ENCODE results near the gene PKP1.

DNA sequence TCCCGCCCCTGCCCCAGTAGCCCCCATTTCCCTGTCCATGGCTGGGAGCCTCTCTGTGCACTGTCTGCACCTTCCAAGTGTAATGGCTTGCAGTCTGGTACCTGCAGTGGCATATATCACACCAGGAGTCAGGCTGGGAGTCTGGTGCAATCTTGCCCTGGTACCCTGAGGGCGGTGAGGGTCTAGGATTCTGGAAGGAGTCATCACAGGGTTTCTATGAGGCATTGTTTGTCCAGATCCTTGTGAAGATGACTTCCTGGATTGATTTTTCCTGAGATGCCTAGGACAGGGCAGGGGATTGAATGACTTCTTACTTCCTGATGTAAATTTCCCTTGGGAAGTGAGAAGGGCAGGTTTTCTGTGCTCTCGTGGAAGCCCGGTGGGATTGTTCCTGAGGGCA is 5.9 kb upstream of the PKP1 start:
- TF ChIP-seq, protein P1, sequence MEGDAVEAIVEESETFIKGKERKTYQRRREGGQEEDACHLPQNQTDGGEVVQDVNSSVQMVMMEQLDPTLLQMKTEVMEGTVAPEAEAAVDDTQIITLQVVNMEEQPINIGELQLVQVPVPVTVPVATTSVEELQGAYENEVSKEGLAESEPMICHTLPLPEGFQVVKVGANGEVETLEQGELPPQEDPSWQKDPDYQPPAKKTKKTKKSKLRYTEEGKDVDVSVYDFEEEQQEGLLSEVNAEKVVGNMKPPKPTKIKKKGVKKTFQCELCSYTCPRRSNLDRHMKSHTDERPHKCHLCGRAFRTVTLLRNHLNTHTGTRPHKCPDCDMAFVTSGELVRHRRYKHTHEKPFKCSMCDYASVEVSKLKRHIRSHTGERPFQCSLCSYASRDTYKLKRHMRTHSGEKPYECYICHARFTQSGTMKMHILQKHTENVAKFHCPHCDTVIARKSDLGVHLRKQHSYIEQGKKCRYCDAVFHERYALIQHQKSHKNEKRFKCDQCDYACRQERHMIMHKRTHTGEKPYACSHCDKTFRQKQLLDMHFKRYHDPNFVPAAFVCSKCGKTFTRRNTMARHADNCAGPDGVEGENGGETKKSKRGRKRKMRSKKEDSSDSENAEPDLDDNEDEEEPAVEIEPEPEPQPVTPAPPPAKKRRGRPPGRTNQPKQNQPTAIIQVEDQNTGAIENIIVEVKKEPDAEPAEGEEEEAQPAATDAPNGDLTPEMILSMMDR (IDR thresholded peaks at IDR 0.05), result no peak
- no peak for TF ChIP-seq POLR2AphosphoS5 (IDR thresholded peaks at IDR 0.05)
